Measurements from ENCODE around the gene OR7G3.

DNA sequence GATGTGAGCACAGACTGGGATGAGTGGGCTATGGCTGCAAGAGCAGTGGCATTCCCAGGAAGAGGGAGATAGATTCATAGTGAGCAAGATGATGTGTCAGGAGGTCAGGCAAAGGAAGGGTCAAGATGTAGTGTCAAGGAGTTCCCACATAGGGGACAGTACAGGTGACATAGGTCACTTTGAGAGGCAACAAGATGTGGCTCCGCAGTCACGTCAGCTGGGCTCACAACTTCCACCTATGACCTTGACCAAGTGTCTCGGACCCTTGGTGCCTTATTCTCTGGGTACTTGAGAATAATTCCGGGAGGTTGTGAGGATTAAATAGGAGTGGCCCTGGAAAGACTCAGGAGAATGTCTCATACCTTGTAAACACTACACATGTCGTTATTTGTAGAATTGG, 23.9 kb upstream of the OR7G3 start:
- TF ChIP-seq, protein P1, sequence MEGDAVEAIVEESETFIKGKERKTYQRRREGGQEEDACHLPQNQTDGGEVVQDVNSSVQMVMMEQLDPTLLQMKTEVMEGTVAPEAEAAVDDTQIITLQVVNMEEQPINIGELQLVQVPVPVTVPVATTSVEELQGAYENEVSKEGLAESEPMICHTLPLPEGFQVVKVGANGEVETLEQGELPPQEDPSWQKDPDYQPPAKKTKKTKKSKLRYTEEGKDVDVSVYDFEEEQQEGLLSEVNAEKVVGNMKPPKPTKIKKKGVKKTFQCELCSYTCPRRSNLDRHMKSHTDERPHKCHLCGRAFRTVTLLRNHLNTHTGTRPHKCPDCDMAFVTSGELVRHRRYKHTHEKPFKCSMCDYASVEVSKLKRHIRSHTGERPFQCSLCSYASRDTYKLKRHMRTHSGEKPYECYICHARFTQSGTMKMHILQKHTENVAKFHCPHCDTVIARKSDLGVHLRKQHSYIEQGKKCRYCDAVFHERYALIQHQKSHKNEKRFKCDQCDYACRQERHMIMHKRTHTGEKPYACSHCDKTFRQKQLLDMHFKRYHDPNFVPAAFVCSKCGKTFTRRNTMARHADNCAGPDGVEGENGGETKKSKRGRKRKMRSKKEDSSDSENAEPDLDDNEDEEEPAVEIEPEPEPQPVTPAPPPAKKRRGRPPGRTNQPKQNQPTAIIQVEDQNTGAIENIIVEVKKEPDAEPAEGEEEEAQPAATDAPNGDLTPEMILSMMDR (IDR thresholded peaks at IDR 0.05), result no peak
- no peak for TF ChIP-seq POLR2AphosphoS5 (IDR thresholded peaks at IDR 0.05; ENCODE audit: low read depth, low read length)
- TF ChIP-seq SIN3A (IDR thresholded peaks at IDR 0.05; ENCODE audit: borderline replicate concordance, insufficient read depth, low read depth, low read length), result no peak
- no peak for TF ChIP-seq REST (IDR thresholded peaks at IDR 0.05; ENCODE audit: insufficient read depth in 1 of 2, low read depth in 2 of 2, low read length in 1 of 2)
- no peak for TF ChIP-seq TCF7L2 (IDR thresholded peaks at IDR 0.05; ENCODE audit: low read depth, low read length)
